Large intestine (tissue), 3 donors: Measurements from ENCODE around the gene TNIP2. TPM values are rescaled to one million over a fixed set of nuclear protein-coding genes. Genes with fewer than 3 reads are reported as not detected.
"Not testable (repeated sequence)": the region's sequence is repeated elsewhere in the genome, so short reads cannot be mapped to it uniquely, and the experiment has no call there.

Source experiments
- DNase-seq, 2 donors: peaks; one replicate each; pipeline versions ENCODE4 v3.0.0 to v3.0.0-alpha.2; 2013
- H3K27ac ChIP-seq: one replicate; pipeline ENCODE4 v1.5.1; 2013; ENCODE audit warnings: low read length
- H3K27me3 ChIP-seq: 2 replicates; pipeline ENCODE4 v1.6.1; 2013; ENCODE audit warnings: low read length; ENCODE audit not compliant: control insufficient read depth, insufficient read depth
- H3K36me3 ChIP-seq: 2 replicates; pipeline ENCODE4 v1.6.1; 2013; ENCODE audit warnings: low read length; ENCODE audit not compliant: control insufficient read depth, insufficient read depth
- H3K4me1 ChIP-seq: one replicate; pipeline ENCODE4 v1.6.1; 2013; ENCODE audit warnings: low read length; ENCODE audit not compliant: control insufficient read depth, insufficient read depth
- H3K4me3 ChIP-seq: one replicate; pipeline ENCODE4 v1.5.1; 2013; ENCODE audit warnings: low read length
- H3K9me3 ChIP-seq: one replicate; pipeline ENCODE4 v1.6.1; 2013; ENCODE audit warnings: mild to moderate bottlenecking, low read depth, low read length, moderate library complexity; ENCODE audit not compliant: control insufficient read depth
- WGBS: methylation state at CpG from one replicate; pipeline ENCODE4 v1.1.5; 2013; ENCODE audit warnings: low lambda C conversion rate; ENCODE audit not compliant: insufficient coverage; 5-methylcytosine and 5-hydroxymethylcytosine counted together
- polyA plus RNA-seq: library from polyadenylated mRNA; unstranded; fragments of 120-200 nt; gene quantifications from one replicate; pipeline ENCODE4 v1.2.1, GENCODE V29; 2013

Gene TNIP2
- polyA plus RNA-seq, 1 donor = 28.5 TPM

DNA sequence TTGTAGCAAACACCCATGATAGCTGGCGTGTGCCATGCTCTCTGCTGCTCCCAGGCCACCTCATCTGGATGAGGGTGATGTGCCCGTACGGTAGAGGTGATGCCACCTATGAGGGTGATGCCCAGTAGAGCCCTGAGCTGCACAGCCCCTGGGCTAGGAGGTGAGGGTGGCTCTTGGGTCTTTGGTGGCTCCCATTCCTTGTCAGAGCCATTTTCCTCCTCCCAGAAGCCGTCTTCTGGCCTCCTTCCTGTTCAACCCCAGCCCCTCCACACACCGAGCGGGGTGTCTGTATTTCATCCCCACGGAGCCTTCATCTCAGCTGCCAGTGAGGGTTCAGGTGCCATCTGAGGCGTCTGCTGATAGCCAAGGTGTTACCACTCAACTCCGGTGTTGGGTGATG is 12.0 kb upstream of the TNIP2 start:
- no peaks in the 10 kb centered on the region for H3K27me3 ChIP-seq
- no peak overlapping the region for H3K27ac ChIP-seq
- peaks cover 4% of the 10 kb centered on the region for H3K4me1 ChIP-seq
- no peak overlapping the region for H3K4me3 ChIP-seq
- peaks cover 4% of the 10 kb centered on the region for H3K9me3 ChIP-seq
- no CpG with 5 or more reads among the region's 9 CpGs for WGBS
- no peaks in the 10 kb centered on the region for H3K36me3 ChIP-seq
- DNase-seq = no peak

DNA sequence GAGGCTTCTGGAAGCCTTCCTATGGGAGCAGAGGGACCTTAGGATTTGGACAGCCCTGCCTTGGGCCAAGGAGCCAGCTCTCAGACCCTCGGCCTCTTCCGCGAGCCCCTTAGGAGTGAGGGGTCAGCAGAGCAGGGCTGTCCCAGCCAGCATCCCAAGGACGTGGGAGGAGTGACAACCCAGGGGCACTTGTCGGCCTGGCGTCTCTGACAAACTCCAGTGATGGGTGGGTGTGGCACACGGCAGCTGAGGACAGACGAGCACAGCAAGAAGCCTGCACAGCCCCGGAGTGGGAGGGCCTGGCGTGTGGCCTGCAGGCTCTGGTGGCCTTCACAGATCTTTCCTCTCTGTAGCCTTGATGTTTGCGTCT is 11.6 kb upstream of the TNIP2 start:
- no CpG with 5 or more reads among the region's 11 CpGs for WGBS
- Histone ChIP-seq H3K4me3 (no peak overlapping the region), H3K36me3 (no peaks in the 10 kb centered on the region), H3K4me1 (peaks cover 4% of the 10 kb centered on the region), H3K27ac (no peak overlapping the region), H3K27me3 (no peaks in the 10 kb centered on the region), H3K9me3 (peaks cover 6% of the 10 kb centered on the region)
- no peak for DNase-seq

DNA sequence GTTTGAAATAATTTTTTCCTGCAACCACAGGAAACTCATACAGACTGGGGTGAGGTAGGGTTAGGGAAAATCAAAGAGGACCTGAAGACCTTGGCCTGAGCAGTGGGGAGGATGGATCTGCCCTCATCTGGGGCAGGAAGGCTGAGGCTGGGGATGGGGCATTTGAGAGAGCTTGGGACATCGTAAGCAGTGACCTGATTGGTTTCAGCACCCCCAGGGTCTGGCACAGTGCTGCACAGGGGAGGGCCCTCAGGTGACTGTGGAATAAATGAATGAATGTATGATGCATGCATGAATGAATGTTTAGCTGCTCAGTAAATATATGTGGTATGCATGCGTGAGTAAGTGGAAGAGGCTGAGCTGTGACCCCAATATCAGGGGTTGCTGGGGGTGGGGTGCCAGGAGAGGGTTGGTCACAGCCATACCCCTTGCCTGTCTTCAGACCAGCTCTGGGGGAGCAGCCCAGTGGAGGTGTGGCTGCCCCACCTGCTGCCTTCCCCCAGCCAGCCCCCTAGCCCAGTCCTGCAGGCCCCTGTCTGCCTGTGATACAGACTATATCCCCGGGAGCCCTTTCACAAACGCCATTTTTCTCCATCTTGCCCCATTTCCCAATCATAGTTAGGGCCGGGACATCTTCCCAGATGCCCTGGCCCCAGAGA is 11.0 kb upstream of the TNIP2 start:
- no peak overlapping the region for H3K27ac ChIP-seq
- no peak overlapping the region for H3K4me3 ChIP-seq
- no CpG with 5 or more reads among the region's 5 CpGs for WGBS
- no peak for DNase-seq
- H3K27me3 ChIP-seq = no peaks in the 10 kb centered on the region
- peaks cover 7% of the 10 kb centered on the region for H3K4me1 ChIP-seq
- H3K9me3 ChIP-seq = peaks cover 6% of the 10 kb centered on the region
- H3K36me3 ChIP-seq = no peaks in the 10 kb centered on the region

DNA sequence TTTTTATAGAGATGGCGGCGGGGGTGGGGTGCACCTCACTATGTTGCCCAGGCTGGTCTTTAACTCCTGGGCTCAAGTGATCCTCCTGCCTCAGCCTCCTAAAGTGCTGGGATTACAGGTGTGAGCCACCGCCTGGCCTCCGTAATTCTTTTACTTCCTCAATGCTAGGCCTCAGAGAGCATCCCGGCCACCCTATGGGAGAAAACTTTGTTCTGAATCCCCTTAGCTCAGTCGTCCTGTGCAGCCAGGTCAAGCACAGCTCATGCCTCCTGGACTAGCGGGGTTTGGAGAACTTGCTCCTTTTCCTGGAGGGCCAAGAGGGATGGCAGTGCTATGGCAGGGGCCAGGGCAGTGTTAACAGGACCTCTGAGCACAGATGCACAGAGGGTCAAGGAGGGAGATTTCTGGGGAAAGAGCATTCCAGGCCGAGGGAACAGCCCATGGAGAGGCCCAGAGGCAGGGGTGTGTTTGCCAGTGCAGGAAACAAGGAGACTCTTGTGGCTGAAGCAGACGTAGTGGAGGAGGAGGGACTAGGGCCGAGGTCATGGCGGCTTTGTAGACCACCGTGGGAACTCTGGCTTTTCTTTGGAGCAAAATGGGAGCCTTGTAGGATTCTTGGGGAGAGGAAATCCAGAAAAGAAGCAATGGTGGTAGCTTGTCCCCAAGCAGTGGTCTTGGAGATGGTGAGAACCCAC is 9.8 kb upstream of the TNIP2 start:
- WGBS = no CpG with 5 or more reads among the region's 12 CpGs
- Histone ChIP-seq H3K36me3 (no peaks in the 10 kb centered on the region), H3K27me3 (no peaks in the 10 kb centered on the region), H3K4me1 (peaks cover 19% of the 10 kb centered on the region), H3K9me3 (peaks cover 6% of the 10 kb centered on the region), H3K27ac (no peak overlapping the region), H3K4me3 (no peak overlapping the region)
- DNase-seq = no peak

DNA sequence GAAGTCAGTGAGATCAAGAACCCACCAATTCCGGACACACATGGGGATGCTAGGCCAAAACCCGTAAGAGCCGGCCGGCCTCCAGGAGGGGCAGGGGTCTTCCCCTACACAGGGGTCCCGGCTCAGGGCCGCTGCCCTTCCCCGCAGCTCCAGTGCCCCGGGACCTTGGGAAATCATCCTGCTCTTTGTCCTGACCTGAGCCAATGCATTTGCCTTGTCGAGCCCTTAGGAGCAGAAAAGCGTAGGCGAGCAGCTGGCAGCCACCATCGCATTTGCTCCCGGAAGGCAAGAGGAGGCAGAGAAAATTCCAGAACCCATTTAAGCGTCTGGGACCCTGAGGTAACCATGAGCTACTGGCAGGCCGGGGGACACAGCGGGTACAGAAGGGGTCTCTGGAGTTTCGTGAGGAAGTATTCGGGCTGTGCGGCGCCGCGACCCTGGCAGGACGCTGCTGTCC is 7.4 kb upstream of the TNIP2 start:
- DNase-seq = no peak

DNA sequence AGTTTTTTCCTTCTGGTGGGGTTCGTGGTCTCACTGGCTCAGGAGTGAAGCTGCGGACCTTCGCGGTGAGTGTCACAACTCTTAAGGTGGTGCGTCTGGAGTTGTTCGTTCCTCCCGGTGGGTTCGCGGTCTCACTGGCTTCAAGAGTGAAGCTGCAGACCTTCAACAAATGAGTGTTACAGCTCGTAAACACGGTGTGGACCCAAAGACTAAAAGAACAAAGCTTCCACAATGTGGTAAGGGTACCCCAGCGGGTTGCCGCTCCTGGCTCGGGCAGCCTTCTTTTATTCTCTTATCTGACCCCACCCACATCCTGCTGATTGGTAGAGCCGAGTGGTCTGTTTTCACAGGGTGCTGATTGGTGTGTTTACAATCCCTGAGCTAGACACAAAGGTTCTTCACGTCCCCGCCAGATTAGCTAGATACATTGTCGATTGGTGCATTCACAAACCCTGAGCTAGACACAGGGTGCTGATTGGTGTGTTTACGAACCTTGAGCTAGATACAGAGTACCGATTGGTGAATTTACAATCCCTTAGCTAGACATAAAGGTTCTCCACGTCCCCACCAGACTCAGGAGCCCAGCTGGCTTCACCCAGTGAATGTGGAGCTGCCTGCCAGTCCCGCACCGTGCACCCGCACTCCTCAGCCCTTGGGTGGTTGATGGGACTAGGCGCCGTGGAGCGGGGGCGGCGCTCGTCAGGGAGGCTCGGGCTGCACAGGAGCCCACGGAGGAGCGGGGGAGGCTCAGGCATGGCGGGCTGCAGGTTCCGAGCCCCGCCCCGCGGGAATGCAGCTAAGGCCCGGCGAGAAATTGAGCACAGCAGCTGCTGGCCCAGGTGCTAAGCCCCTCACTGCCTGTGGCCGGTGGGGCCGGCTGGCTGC is 6.6 kb upstream of the TNIP2 start:
- H3K9me3 ChIP-seq, H3K4me3 ChIP-seq, H3K36me3 ChIP-seq, H3K27me3 ChIP-seq, DNase-seq: not testable (repeated sequence)
- Histone ChIP-seq H3K27ac (peak overlapping the region; percentile 99), H3K4me1 (peaks cover 31% of the 10 kb centered on the region)
- no CpG with 5 or more reads among the region's 42 CpGs for WGBS

More for the DNA sequence above, 7.4 kb upstream of the TNIP2 start:
- H3K27ac ChIP-seq = no peak overlapping the region
- H3K4me3 ChIP-seq = peak overlapping the region; percentile 59
- H3K36me3 ChIP-seq = no peaks in the 10 kb centered on the region
- peaks cover 31% of the 10 kb centered on the region for H3K4me1 ChIP-seq
- H3K27me3 ChIP-seq = no peaks in the 10 kb centered on the region
- WGBS = 86% methylated on average over 4 of the region's 23 CpGs
- H3K9me3 ChIP-seq = peaks cover 6% of the 10 kb centered on the region

DNA sequence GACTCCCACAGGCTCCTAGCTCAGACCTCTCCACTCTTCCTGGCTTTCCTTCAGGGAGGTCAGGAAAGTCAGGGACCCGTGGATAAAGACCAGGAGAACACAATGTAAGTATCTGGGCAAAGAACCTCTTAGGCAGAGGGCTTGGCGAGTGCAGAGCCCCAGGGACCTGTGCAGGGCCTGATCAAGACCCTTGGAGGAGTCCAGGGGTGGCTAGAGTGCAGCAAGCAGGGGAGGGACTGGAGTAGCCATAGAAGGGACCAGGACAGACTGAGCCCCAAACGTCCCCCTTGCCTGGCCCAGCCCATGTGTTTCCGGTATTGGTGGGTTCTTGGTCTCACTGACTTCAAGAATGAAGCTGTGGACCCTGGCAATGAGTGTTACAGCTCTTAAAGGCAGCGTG is 5.9 kb upstream of the TNIP2 start:
- no CpG with 5 or more reads among the region's 5 CpGs for WGBS
- H3K27me3 ChIP-seq = no peaks in the 10 kb centered on the region
- H3K4me1 ChIP-seq = peaks cover 31% of the 10 kb centered on the region
- no peaks in the 10 kb centered on the region for H3K36me3 ChIP-seq
- H3K9me3 ChIP-seq = peaks cover 6% of the 10 kb centered on the region
- peak overlapping the region; percentile 5 for H3K4me3 ChIP-seq
- H3K27ac ChIP-seq = peak overlapping the region; percentile 99
- no peak for DNase-seq

DNA sequence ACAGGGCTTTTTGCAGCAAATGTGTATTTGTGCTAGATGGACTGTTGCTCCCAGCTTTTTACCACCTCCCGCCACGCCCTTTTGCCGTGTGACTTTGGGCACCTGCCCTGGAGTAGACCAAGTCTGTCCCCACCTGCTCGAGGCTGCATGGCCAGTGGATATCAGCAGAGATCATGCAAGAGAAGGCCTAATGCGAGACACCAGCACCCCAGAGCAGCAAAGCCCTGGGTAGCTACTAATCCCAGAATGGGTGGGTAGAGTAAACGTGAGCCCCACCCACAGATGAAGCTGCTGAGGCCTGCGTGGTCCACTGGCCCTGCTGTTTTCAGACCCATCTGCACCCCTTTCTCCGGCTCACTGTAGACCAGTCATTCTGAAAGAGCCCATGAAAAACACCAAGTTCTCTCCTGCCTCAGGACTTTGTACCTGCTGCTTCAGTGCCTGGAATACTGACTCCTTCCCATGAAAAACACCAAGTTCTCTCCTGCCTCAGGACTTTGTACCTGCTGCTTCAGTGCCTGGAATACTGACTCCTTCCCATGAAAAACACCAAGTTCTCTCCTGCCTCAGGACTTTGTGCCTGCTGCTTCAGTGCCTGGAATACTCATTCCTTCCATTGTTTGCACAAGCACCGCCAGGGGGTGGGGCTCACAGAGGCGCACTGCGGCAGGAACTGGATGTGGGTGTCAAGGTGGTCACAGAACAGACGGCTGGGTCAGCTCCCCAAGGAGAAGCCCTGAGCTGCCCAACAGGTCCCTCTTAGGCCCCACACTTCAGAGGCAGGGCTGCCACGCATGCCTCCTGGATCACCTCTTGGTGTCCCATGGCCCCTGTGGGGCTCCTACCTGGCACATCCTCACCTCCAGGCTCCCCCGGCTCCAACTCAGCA is 5.1 kb upstream of the TNIP2 start:
- Histone ChIP-seq H3K4me1 (peaks cover 35% of the 10 kb centered on the region), H3K36me3 (no peaks in the 10 kb centered on the region), H3K27me3 (no peaks in the 10 kb centered on the region), H3K4me3 (peak overlapping the region; percentile 5), H3K27ac (peak overlapping the region; percentile 99), H3K9me3 (peaks cover 6% of the 10 kb centered on the region)
- WGBS = 20% methylated on average over 1 of the region's 14 CpGs
- peak; percentile 89 to 94 for DNase-seq

DNA sequence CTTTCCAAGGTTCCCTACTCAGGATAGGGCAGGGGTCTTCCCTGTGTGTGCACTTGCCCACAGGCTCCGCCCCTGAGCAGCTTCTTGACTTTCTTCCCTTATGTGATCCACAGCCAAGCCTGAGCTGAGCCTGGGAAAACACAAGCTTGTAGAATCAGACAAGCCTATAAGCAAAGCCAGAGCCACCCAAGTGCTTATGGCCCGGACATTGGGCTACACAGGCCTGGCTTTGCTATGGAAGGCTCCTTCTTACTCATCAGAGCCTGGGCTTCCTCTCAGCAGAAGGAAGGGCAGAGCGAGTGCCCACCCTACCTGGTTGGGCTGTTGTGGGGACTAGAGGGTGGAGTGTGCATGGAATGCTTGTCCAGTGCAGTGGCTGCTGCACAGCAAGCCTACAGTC is 1.3 kb upstream of the TNIP2 start:
- no CpG with 5 or more reads among the region's 3 CpGs for WGBS
- peaks cover 2% of the 10 kb centered on the region for H3K36me3 ChIP-seq
- H3K27ac ChIP-seq = no peak overlapping the region
- no peak for DNase-seq
- H3K4me3 ChIP-seq = no peak overlapping the region
- H3K4me1 ChIP-seq = peaks cover 36% of the 10 kb centered on the region
- H3K27me3 ChIP-seq = no peaks in the 10 kb centered on the region
- no peaks in the 10 kb centered on the region for H3K9me3 ChIP-seq
